Stimulated activated CD4-positive, alpha-beta T cell treated with anti-CD3 and anti-CD28 coated beads, Interleukin-4, amount 100 ng/mL, for 48 hours (primary cell): ENCODE data around the gene DIO3.

Experiments
- DNase-seq, 2 donors: peaks; one replicate each; pipeline ENCODE4 v3.0.0-alpha.2; 2020; ENCODE audit warnings: low read depth in 2 of 2

The DIO3 gene

GRCh38 chr14:101583006-101583714 is 21.9 kb downstream of the DIO3 start:
- DNase-seq = no peak

DNA sequence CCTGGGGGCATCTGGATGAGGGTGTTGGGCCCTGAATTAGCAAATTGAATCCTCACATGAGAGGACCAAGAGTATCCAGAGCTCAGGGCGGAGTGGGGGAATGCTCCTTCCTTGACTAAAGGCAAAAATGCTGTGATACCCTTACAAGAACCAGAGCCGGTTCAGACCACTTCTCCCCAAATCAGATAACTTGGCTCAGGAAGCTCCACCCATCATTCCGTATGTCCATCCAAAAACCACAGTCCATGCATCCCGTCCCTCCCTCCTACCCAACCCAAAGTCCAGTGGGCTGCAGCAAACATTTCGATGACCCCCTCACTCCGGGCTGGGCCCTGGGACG is 22.4 kb downstream of the DIO3 start:
- no peak for DNase-seq

DNA sequence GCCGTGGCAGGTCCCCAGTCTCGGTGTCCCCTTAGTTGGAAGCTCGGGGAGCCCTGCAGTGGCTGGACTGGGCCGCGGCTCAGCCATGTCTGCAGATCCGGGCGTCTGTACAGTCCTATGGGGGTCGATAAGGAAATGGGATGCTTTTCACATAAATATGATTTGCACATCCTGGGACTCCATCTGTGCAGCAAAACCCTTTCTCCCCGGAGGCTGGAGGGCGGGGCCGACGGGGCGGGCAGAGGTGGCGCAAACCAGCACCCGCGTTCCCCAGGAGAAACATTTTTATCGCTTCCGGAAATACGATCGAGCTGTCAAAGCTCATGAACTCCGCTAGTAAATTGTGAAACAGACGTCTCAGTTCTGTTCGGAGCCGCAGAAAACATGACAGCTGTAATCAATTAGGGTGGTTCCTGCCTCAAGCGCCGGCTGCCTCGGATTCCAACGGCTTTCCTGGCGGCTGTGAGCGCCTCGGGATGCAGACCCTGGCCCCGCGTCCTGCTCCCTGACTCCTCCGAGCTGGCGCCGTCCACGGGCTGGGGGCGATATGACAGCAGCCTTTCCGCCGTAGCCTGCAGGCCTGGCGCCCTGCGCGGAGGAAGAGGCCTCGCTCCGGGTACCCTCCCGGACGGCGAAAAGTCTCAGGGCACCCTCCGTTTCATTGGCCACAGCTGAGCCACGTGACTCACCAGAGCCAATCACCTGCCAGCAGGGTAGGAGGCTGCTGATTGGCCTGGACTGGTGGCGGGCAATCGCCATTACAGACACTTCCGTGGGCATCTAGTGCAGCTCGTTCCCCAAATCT is 23.0 kb downstream of the DIO3 start:
- no peak for DNase-seq

GRCh38 chr14:101585211-101585610 is 23.9 kb downstream of the DIO3 start:
- DNase-seq = no peak

DNA sequence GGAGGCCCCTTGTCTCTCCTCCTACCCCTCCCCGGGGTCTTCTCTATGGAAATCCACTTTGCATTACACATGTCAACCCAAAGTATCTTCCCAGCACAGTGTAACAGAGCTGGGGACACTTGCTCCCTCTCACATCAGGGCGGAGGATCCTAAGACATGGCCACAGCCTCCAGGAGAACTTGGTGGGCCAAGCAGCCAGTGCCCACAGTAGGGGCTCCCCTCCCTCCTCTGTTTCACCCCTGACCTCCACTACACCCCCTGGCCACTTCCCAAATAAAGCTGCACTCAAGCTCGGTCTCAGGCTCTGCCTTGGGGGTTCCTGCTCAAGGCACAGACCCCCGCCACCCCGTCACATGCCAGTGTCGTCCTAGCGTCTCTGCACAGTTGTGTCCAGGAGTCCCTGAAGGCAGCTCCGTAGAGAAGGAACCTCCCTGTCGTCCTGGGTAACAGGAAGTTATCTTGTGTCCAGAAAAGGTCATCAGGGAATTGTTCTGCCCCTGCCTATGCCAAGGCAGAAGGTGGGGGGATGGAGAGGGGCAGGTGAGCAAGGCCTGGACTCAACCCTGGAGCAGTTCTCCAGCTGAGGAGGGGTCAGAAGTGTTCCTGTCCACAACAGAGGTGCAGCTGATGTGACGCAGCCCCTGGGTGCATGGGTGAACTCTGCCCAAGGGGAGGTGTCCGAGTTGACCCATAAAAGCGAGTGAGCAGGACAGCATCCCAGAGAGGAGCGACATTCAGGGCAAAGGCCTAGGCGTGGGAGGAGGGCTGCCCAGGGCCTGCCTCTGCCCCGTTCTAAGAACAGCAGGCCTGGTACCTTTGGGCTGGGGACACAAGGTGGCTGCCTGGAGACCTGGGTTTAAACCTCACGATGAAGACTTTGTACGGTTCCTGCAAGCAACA is 25.5 kb downstream of the DIO3 start:
- DNase-seq = no peak

- DNase-seq = no peak
Observed at GRCh38 chr14:101587441-101587911, 26.2 kb downstream of the DIO3 start.

DNA sequence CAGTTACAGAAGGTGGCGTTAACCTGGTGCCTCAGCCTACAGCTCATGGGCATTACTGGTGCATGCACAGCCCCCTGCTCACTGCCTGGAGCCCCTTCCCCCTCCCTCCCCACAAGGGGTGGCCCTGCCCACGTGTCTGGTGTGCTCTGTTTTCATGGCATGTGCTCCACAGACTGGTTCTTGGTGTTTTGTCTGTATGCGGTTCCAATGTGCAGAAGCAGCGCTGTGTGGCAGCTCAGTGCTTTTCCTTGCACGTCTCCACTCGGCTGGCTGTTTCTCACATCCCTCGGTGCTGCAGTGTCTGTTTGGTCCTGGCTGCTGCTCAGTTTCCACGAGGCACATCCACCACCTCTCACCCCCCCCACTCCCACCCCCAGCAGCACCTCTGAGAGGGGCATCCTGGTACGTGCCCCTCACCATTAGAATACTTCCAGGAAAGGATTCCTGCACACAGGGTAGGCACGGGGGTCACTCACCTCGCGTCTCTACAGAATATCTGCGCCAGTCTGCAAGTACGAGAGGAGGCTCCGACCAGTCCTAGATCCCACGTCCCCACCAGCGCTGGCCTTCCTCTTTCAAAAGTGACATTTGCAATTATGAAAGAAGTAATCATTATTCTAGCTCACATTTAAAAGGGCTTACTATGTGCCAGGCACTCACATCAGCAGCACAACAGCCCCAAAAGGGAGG is 27.1 kb downstream of the DIO3 start:
- no peak for DNase-seq

GRCh38 chr14:101588990-101589389 is 27.7 kb downstream of the DIO3 start:
- DNase-seq = no peak

- no peak for DNase-seq
Observed at GRCh38 chr14:101589486-101590015, 28.3 kb downstream of the DIO3 start.

DNA sequence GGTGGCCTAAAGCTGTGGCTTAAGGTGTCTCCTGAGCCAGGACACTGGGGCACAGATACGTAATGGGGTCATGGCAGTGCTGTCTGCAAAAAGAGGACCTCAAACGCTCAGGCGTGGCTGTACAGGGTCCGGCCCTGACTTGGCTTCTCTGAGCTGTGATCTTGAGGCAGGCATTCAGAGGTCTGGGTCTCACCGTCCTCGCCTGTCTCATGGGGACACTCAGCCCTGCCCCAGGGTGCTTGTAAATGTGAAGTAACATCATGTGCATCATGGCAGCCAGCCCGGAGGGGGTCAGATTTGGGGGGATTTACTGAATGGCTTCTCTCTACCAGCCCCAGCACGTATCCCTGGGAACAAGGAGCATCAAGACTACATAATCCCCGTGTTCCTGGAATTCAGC is 28.8 kb downstream of the DIO3 start:
- no peak for DNase-seq

GRCh38 chr14:101590616-101591015 is 29.3 kb downstream of the DIO3 start:
- no peak for DNase-seq

DNA sequence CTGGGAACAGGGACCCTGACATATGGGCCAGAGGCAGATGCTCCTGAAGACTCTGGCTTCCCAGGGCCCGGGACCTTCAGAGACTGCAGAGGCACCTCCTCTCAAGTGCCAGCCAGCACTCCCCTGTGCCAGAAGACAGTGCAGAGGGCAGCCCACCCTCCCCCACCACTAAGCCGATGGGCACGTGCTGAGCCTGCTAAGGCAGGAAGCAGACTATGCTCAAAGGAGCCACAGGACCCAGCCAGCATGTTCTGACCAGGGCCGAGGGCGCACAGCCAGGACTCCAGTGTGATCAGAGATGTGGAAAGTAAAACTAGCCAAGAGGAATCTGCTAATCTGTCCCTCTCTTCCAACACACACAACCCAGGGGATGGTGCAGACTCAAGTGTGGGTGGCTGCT is 29.8 kb downstream of the DIO3 start:
- no peak for DNase-seq

GRCh38 chr14:101591582-101591981 is 30.3 kb downstream of the DIO3 start:
- no peak for DNase-seq

GRCh38 chr14:101593411-101594238 is 32.3 kb downstream of the DIO3 start:
- no peak for DNase-seq

DNA sequence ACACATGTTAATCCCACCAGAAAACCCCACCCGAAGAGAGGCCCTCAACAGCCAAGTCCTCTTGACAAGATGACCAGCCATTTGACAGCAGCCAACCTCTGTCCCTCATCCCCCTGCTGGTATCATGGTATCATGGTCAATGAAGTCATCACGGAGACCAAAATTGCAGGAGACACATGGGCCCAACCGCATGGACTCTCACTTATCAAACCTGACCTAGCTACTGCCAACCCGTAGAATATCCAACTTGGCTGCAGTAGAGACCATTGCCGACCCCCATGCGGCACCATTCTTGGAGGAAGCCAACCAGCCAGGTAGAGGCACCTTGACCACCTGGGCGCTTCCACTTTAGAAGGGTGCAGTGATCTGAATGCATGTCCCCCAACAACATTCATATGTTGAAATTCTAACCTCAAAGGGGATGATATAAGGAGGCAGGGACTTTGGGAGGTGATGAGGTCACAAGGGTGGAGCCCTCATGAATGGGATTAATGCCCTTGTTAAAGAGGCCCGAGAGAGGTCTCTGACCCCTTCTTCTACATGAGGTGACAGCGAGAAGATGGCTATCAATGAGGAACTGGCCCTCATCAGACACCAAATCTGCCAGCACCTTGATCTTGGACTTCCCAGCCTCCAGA is 33.3 kb downstream of the DIO3 start:
- DNase-seq = no peak

DNA sequence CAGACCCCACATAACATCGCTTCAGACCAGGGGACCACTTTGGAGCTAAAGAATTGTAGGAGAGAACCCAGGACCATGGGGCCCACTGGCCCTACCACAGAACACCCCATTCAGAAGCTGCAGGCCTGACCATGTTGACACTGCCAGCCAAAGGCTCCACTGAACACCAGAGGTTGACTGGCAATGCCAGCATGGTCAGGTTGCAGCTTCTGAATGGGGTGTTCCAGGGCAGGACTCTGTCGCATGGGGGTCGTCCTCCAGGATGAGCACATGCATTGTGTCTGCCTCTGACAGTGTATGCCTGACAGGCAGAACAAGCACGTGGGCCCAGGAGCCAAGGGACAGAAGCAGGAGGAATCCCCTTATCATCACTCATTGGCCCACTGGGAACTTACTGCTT is 34.1 kb downstream of the DIO3 start:
- no peak for DNase-seq

- DNase-seq = peak in 1 of 2 donors; percentile 16
Observed at GRCh38 chr14:101595887-101596721, 34.8 kb downstream of the DIO3 start.

DNA sequence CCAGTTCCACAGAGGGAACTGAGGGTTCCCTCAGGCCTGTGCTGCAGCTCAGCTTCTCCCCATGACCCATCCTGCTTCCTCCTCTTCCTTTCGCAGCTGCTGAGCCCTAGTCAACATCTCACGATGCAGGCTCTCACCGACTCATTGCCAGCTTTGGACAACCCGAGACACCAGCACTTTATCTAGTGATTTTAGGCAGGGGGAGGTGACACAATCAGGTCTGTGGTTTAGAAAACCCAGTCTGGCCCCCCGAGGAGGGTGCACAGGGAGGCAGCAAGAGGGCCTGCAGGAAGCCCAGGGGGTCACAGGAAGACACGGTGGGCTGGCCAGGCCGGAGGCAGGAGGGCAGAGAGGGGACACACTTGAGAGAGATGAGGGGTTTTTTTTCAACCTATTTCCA is 35.4 kb downstream of the DIO3 start:
- DNase-seq = no peak

DNA sequence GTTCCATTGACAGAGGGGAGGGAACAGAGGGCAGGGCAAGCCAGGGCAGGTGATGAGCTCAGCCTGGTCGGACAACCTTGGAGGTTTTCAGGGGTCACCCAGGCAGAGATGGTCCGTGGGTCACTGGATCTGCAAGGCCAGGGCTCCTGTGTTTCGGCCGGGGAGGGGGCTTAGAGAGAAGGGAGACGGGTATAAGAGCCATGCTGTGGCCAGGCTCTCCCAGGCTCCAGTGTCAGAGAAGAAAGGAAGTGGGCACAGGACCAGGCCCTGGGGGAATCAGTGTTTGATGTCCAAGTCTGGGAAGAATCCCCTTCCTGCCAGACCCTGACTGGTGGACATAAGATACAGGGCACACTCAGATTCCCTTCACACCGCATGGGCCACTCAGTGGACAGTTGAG is 36.9 kb downstream of the DIO3 start:
- no peak for DNase-seq
